Mesendoderm (in vitro differentiated cells): ENCODE results near the gene GIT1.
"Not testable (repeated sequence)": the region's sequence is repeated elsewhere in the genome, so short reads cannot be mapped to it uniquely, and the experiment has no call there.

Experiments
- DNase-seq: peaks from one replicate; pipeline ENCODE4 v3.0.0; 2013
- H2AK5ac ChIP-seq: 2 replicates; pipeline ENCODE4 v1.6.1; 2013; ENCODE audit warnings: low read length, inconsistent platforms
- H2BK120ac ChIP-seq: 2 replicates; pipeline ENCODE4 v1.6.1; 2013; ENCODE audit warnings: low read depth, mild to moderate bottlenecking, low read length, moderate library complexity, mixed read lengths
- H2BK15ac ChIP-seq: replicated peaks from 2 replicates; pipeline ENCODE4 v1.6.1; 2013; ENCODE audit warnings: low read depth, mild to moderate bottlenecking, moderate library complexity
- H2BK5ac ChIP-seq: 2 replicates; pipeline ENCODE4 v1.6.1; 2013; ENCODE audit warnings: low read length, inconsistent platforms
- H3K18ac ChIP-seq: 2 replicates; pipeline ENCODE4 v1.6.1; 2013; ENCODE audit warnings: mild to moderate bottlenecking, low read length, mixed read lengths
- H3K23ac ChIP-seq: one replicate; pipeline ENCODE4 v1.6.1; 2013; ENCODE audit warnings: low read length
- H3K27ac ChIP-seq: 2 replicates; pipeline ENCODE4 v1.5.1; 2013; ENCODE audit warnings: low read depth, mild to moderate bottlenecking, inconsistent platforms, low read length, moderate library complexity
- H3K27me3 ChIP-seq: 2 replicates; pipeline ENCODE4 v1.6.1; 2013; ENCODE audit warnings: low read length, control low read depth, mild to moderate bottlenecking, inconsistent platforms; ENCODE audit not compliant: insufficient read depth, poor library complexity
- H3K36me3 ChIP-seq: 2 replicates; pipeline ENCODE4 v1.6.1; 2013; ENCODE audit warnings: low read length, inconsistent platforms; ENCODE audit not compliant: control insufficient read depth, insufficient read depth
- H3K4ac ChIP-seq: one replicate; pipeline ENCODE4 v1.6.1; 2013; ENCODE audit warnings: low read depth, mild to moderate bottlenecking, low read length, moderate library complexity
- H3K4me1 ChIP-seq: 2 replicates; pipeline ENCODE4 v1.6.1; 2013; ENCODE audit warnings: low read depth, low read length, inconsistent platforms; ENCODE audit not compliant: control insufficient read depth
- H3K4me2 ChIP-seq: 2 replicates; pipeline ENCODE4 v1.6.1; 2013; ENCODE audit warnings: low read length
- H3K4me3 ChIP-seq: 2 replicates; pipeline ENCODE4 v1.5.1; 2013; ENCODE audit warnings: mild to moderate bottlenecking, low read length
- H3K56ac ChIP-seq: one replicate; pipeline ENCODE4 v1.6.1; 2013; ENCODE audit warnings: low read length
- H3K79me1 ChIP-seq: 2 replicates; pipeline ENCODE4 v1.6.1; 2013; ENCODE audit warnings: low read length, inconsistent platforms
- H3K79me2 ChIP-seq: 2 replicates; pipeline ENCODE4 v1.6.1; 2013; ENCODE audit warnings: mild to moderate bottlenecking, low read length; ENCODE audit not compliant: control insufficient read depth, insufficient read depth
- H3K9ac ChIP-seq: 2 replicates; pipeline ENCODE4 v1.6.1; 2013; ENCODE audit warnings: low read length, inconsistent platforms
- H4K5ac ChIP-seq: one replicate; pipeline ENCODE4 v1.6.1; 2013; ENCODE audit warnings: low read length
- H4K8ac ChIP-seq: one replicate; pipeline ENCODE4 v1.6.1; 2013; ENCODE audit warnings: low read depth, mild to moderate bottlenecking, control low read depth, low read length, moderate library complexity
- WGBS: extraction: QIAGEN DNeasy Blood & Tissue Kit; methylation state at CpG from one replicate; pipeline ENCODE4 v1.1.7; 2013; ENCODE audit warnings: low lambda C conversion rate, missing lambda C conversion rate; ENCODE audit not compliant: insufficient coverage; ENCODE audit errors: extremely low coverage; 5-methylcytosine and 5-hydroxymethylcytosine counted together

Gene GIT1

DNA sequence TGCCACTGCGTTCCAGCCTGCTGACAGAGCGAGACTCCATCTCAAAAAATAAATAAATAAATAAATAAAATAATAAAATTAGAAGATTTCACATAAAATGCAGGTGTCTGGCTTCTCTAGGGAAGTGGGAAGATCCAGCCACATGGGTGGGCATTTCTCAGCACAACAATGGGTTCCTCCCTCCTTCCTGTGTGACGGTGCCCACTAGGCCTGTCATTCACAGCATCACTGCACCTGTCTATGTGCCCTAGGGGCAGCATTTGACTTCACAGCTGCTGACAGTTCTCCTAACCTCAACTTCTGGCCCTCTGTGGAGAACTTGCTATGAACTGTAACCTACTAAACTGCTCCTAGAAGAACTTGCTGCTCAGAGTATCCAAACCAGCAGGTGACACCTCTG lies 25.6 kb downstream of the GIT1 start:
- Histone ChIP-seq H3K27me3 (peaks cover 6% of the 10 kb centered on the region), H3K79me1 (no peaks in the 10 kb centered on the region), H3K79me2 (no peaks in the 10 kb centered on the region), H3K23ac (no peak overlapping the region), H3K4me1 (no peaks in the 10 kb centered on the region), H3K4me2 (no peak overlapping the region), H3K18ac (no peak overlapping the region), H3K36me3 (no peaks in the 10 kb centered on the region), H4K5ac (no peak overlapping the region), H4K8ac (no peak overlapping the region), H3K4me3 (no peak overlapping the region), H3K9ac (no peak overlapping the region), H2AK5ac (no peak overlapping the region), H3K27ac (no peak overlapping the region), H3K56ac (no peak overlapping the region), H2BK15ac (no peak overlapping the region), H2BK120ac (no peak overlapping the region), H2BK5ac (no peak overlapping the region), H3K4ac (no peak overlapping the region)
- WGBS: no CpG with 5 or more reads among the region's 3 CpGs
- no peak for DNase-seq

DNA sequence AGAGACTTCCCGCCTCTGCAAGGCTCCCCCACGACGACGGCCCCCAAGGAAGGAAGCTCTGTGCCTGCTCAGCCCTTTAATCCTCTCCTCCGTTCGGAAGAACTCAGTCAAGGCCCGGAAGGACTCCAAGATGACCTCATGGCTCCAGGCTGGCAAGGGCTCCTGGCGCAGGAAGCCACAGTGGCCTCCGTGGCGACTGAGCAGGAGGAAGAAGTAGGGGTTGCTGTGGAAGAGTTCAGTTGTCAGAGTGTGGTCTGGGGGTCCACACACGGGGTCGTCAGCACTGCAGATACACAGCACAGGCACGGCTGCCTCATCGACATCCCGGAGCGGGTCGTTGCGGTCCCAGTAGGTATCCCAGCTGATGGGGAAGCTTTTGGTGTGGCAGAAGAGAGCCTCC lies 26.8 kb downstream of the GIT1 start:
- no peak overlapping the region for H2BK15ac ChIP-seq
- DNase-seq: no peak
- H3K36me3 ChIP-seq: no peaks in the 10 kb centered on the region
- no peak overlapping the region for H3K18ac ChIP-seq
- no peaks in the 10 kb centered on the region for H3K4me1 ChIP-seq
- no peak overlapping the region for H2AK5ac ChIP-seq
- no peak overlapping the region for H2BK5ac ChIP-seq
- no peak overlapping the region for H3K56ac ChIP-seq
- H2BK120ac ChIP-seq: no peak overlapping the region
- peaks cover 6% of the 10 kb centered on the region for H3K27me3 ChIP-seq
- no peak overlapping the region for H3K4me3 ChIP-seq
- WGBS: no CpG with 5 or more reads among the region's 18 CpGs
- no peak overlapping the region for H3K27ac ChIP-seq
- no peak overlapping the region for H4K5ac ChIP-seq
- H3K23ac ChIP-seq: no peak overlapping the region
- H4K8ac ChIP-seq: no peak overlapping the region
- no peak overlapping the region for H3K9ac ChIP-seq
- H3K4me2 ChIP-seq: no peak overlapping the region
- no peak overlapping the region for H3K4ac ChIP-seq
- H3K79me1 ChIP-seq: no peaks in the 10 kb centered on the region
- H3K79me2 ChIP-seq: no peaks in the 10 kb centered on the region

- H3K27ac ChIP-seq: no peak overlapping the region
- no peak overlapping the region for H2BK5ac ChIP-seq
- no peak overlapping the region for H3K9ac ChIP-seq
- no peak overlapping the region for H4K8ac ChIP-seq
- H2AK5ac ChIP-seq: no peak overlapping the region
- no peak for DNase-seq
- H3K36me3 ChIP-seq: no peaks in the 10 kb centered on the region
- H3K4ac ChIP-seq: no peak overlapping the region
- WGBS: no CpG with 5 or more reads among the region's 17 CpGs
- H3K4me3 ChIP-seq: no peak overlapping the region
- no peak overlapping the region for H3K56ac ChIP-seq
- no peak overlapping the region for H2BK120ac ChIP-seq
- H3K23ac ChIP-seq: no peak overlapping the region
- H3K4me2 ChIP-seq: no peak overlapping the region
- H2BK15ac ChIP-seq: no peak overlapping the region
- H3K27me3 ChIP-seq: peaks cover 6% of the 10 kb centered on the region
- H3K79me2 ChIP-seq: no peaks in the 10 kb centered on the region
- no peak overlapping the region for H3K18ac ChIP-seq
- no peaks in the 10 kb centered on the region for H3K4me1 ChIP-seq
- H3K79me1 ChIP-seq: no peaks in the 10 kb centered on the region
- H4K5ac ChIP-seq: no peak overlapping the region
Measured at GRCh38 chr17:29561554-29562517, 27.6 kb downstream of the GIT1 start.

GRCh38 chr17:29560316-29560715 lies 29.1 kb downstream of the GIT1 start:
- Histone ChIP-seq H3K4ac (no peak overlapping the region), H3K79me2 (no peaks in the 10 kb centered on the region), H2BK15ac (no peak overlapping the region), H3K18ac (no peak overlapping the region), H3K23ac (no peak overlapping the region), H3K27ac (no peak overlapping the region), H3K4me2 (no peak overlapping the region), H4K8ac (no peak overlapping the region), H3K36me3 (no peaks in the 10 kb centered on the region), H3K9ac (no peak overlapping the region), H3K4me1 (no peaks in the 10 kb centered on the region), H3K79me1 (no peaks in the 10 kb centered on the region), H2AK5ac (no peak overlapping the region), H3K56ac (no peak overlapping the region), H3K4me3 (no peak overlapping the region), H3K27me3 (no peaks in the 10 kb centered on the region), H4K5ac (no peak overlapping the region), H2BK5ac (no peak overlapping the region), H2BK120ac (no peak overlapping the region)
- DNase-seq: no peak
- WGBS: no CpG with 5 or more reads among the region's 6 CpGs

GRCh38 chr17:29559640-29560039 lies 29.8 kb downstream of the GIT1 start:
- H3K9ac ChIP-seq: no peak overlapping the region
- no peaks in the 10 kb centered on the region for H3K36me3 ChIP-seq
- no peaks in the 10 kb centered on the region for H3K79me1 ChIP-seq
- no peak overlapping the region for H2BK120ac ChIP-seq
- H2BK15ac ChIP-seq: no peak overlapping the region
- no peak overlapping the region for H2AK5ac ChIP-seq
- H3K27me3 ChIP-seq: no peaks in the 10 kb centered on the region
- H3K23ac ChIP-seq: no peak overlapping the region
- no peak overlapping the region for H3K4ac ChIP-seq
- H3K56ac ChIP-seq: no peak overlapping the region
- no peak overlapping the region for H2BK5ac ChIP-seq
- H3K27ac ChIP-seq: no peak overlapping the region
- H3K4me3 ChIP-seq: no peak overlapping the region
- H4K8ac ChIP-seq: no peak overlapping the region
- no CpG with 5 or more reads among the region's 2 CpGs for WGBS
- H3K18ac ChIP-seq: no peak overlapping the region
- no peaks in the 10 kb centered on the region for H3K4me1 ChIP-seq
- H3K4me2 ChIP-seq: no peak overlapping the region
- H3K79me2 ChIP-seq: no peaks in the 10 kb centered on the region
- H4K5ac ChIP-seq: no peak overlapping the region
- DNase-seq: no peak

GRCh38 chr17:29558139-29558538 lies 31.3 kb downstream of the GIT1 start:
- H2BK120ac ChIP-seq, H3K23ac ChIP-seq: not testable (repeated sequence)

More at GRCh38 chr17:29558139-29558538, 31.3 kb downstream of the GIT1 start:
- no CpG with 5 or more reads among the region's 5 CpGs for WGBS
- not testable (repeated sequence) for H4K5ac ChIP-seq, H2BK5ac ChIP-seq, H3K79me1 ChIP-seq, H3K56ac ChIP-seq, H2AK5ac ChIP-seq, H3K4me3 ChIP-seq, H3K4me2 ChIP-seq, H3K79me2 ChIP-seq, H3K27me3 ChIP-seq, H3K27ac ChIP-seq, H3K4ac ChIP-seq, H3K4me1 ChIP-seq, H3K36me3 ChIP-seq, DNase-seq, H3K18ac ChIP-seq, H3K9ac ChIP-seq, H2BK15ac ChIP-seq, H4K8ac ChIP-seq
